ENCODE results near the gene CSNK1A1.

DNA sequence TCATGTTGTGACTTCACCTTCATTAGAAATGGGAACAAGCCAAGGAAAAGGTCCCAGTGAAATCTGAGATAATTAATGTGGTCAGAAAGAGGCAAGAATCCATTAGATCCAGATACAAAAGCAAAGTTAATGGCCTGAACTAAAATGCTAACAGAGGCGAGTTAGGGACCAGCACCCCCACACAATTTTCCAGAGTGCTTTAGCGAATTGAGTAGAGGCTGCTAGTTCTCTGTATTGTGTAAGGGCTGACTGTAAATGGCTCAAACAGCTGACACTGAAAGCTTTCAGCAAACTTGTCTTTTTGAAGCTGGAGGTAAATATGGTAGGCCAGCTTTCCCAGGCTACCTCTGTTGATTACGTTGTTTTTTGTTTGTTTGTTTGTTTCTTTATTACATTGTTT, 75.5 kb downstream of the CSNK1A1 start:
- TF ChIP-seq GATA2 (IDR thresholded peaks at IDR 0.05; ENCODE audit: low read depth, low read length) (no peak), GATA3 (IDR thresholded peaks at IDR 0.05; ENCODE audit: low read depth, low read length) (no peak)

Measured in SH-SY5Y (cell line).